ENCODE measurements around the gene C1orf56. TPM values are rescaled to one million over a fixed set of nuclear protein-coding genes. Genes with fewer than 3 reads are reported as not detected.

Gene C1orf56
- polyA plus RNA-seq, 2 of the 4 experiments (the other 2 are of a cell fraction): 2.9 to 6.6 TPM

- ATAC-seq (no peak), FAIRE-seq (no peak), DNase-seq (ENCODE audit: low read depth in 1 of 2, low spot score in 1 of 2) (no peak)
- Histone ChIP-seq H3K9me3 (no peaks in the 10 kb centered on the region), H3K4me1 (peaks cover 37% of the 10 kb centered on the region), H3K4me2 (no peak overlapping the region), H3K27ac (no peak overlapping the region), H3K4me3 (no peak overlapping the region)
- ChIA-PET POLR2A (no interaction called here), CTCF (interaction anchor here (1.0 to 1.7 kb wide), 5 partner anchors 10 to 92 kb away, joined by 3 to 4 read pairs (median 3); partner anchors contain the start of gene C1orf56)
- TF ChIP-seq CBX2 (IDR thresholded peaks at IDR 0.05; ENCODE audit: borderline replicate concordance, low read depth) (no peak), NFE2L2 (conservative IDR thresholded peaks at IDR 0.05; ENCODE audit: low read length) (no peak), CBX8 (IDR thresholded peaks at IDR 0.05) (no peak), EHF (CRISPR knock-in tag; IDR thresholded peaks at IDR 0.05) (no peak), TFCP2L1 (CRISPR knock-in tag; IDR thresholded peaks at IDR 0.05) (no peak), FOXS1 (CRISPR knock-in tag; IDR thresholded peaks at IDR 0.05) (no peak)
- TF ChIP-seq, protein P1, sequence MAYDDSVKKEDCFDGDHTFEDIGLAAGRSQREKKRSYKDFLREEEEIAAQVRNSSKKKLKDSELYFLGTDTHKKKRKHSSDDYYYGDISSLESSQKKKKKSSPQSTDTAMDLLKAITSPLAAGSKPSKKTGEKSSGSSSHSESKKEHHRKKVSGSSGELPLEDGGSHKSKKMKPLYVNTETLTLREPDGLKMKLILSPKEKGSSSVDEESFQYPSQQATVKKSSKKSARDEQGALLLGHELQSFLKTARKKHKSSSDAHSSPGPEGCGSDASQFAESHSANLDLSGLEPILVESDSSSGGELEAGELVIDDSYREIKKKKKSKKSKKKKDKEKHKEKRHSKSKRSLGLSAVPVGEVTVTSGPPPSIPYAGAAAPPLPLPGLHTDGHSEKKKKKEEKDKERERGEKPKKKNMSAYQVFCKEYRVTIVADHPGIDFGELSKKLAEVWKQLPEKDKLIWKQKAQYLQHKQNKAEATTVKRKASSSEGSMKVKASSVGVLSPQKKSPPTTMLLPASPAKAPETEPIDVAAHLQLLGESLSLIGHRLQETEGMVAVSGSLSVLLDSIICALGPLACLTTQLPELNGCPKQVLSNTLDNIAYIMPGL (CRISPR knock-in tag; IDR thresholded peaks at IDR 0.05; ENCODE audit: borderline replicate concordance): no peak
- WGBS (ENCODE audit: missing lambda C conversion rate): 91% methylated on average over 4 of the region's 4 CpGs
Observed at GRCh38 chr1:151067185-151067584, 19.6 kb downstream of the C1orf56 start.

DNA sequence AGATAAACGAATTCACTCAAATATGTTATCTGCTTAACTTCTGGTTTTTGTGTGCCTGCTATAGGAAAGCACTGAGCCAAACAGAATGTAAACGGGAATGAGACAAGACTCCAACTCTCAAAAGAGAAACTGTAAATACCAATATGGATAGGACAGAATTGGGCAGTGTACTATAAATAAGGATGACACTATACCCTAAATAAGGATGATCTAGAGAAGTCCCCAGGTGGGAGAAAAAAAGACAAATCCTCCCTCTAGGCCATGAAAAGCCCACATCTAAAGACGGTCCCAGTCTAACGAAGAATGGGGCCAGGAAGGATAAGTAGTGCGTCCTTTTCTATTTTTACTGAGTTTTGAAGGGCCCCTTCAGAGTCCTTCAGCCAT lies 21.5 kb downstream of the C1orf56 start:
- DNase-seq (ENCODE audit: low read depth in 1 of 2, low spot score in 1 of 2) (no peak), FAIRE-seq (no peak), ATAC-seq (no peak)
- ChIA-PET POLR2A (no interaction called here), CTCF (interaction anchor here (1.2 kb wide), 1 partner anchor 10 kb away, joined by 5 read pairs; the partner anchor contains the start of gene CDC42SE1)
- Histone ChIP-seq H3K4me1 (peaks cover 25% of the 10 kb centered on the region), H3K9me3 (no peaks in the 10 kb centered on the region), H3K4me2 (peak overlapping the region; percentile 84), H3K27ac (peak overlapping the region; percentile 94 to 99; a peak in 4 of 6 replicates), H3K4me3 (no peak overlapping the region)
- TF ChIP-seq ZNF302 (CRISPR knock-in tag; IDR thresholded peaks at IDR 0.05): no peak
- TF ChIP-seq GATA3 (IDR thresholded peaks at IDR 0.05; ENCODE audit: borderline replicate concordance): no peak
- no peak for TF ChIP-seq RAD21 (conservative IDR thresholded peaks at IDR 0.05 in 1 of 2, IDR thresholded peaks at IDR 0.05 in 1 of 2)
- no peak for TF ChIP-seq ZSCAN20 (CRISPR knock-in tag; IDR thresholded peaks at IDR 0.05)
- TF ChIP-seq PBX3 (IDR thresholded peaks at IDR 0.05): no peak
- TF ChIP-seq, protein P2, sequence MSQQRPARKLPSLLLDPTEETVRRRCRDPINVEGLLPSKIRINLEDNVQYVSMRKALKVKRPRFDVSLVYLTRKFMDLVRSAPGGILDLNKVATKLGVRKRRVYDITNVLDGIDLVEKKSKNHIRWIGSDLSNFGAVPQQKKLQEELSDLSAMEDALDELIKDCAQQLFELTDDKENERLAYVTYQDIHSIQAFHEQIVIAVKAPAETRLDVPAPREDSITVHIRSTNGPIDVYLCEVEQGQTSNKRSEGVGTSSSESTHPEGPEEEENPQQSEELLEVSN (IDR thresholded peaks at IDR 0.05; ENCODE audit: borderline replicate concordance, low read depth): no peak
- TF ChIP-seq, protein P3, sequence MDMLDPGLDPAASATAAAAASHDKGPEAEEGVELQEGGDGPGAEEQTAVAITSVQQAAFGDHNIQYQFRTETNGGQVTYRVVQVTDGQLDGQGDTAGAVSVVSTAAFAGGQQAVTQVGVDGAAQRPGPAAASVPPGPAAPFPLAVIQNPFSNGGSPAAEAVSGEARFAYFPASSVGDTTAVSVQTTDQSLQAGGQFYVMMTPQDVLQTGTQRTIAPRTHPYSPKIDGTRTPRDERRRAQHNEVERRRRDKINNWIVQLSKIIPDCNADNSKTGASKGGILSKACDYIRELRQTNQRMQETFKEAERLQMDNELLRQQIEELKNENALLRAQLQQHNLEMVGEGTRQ (IDR thresholded peaks at IDR 0.05): no peak
- no peak for TF ChIP-seq NPAS2 (CRISPR knock-in tag; IDR thresholded peaks at IDR 0.05; ENCODE audit: borderline replicate concordance)
- no peak for TF ChIP-seq TP53 (CRISPR knock-in tag; IDR thresholded peaks at IDR 0.05)
- no peak for TF ChIP-seq KDM1A (IDR thresholded peaks at IDR 0.05; ENCODE audit: low read depth)
- TF ChIP-seq CEBPB (IDR thresholded peaks at IDR 0.05): no peak
- TF ChIP-seq FOSL2 (IDR thresholded peaks at IDR 0.05): no peak
- no peak for TF ChIP-seq FOSL2 (CRISPR knock-in tag; IDR thresholded peaks at IDR 0.05)
- TF ChIP-seq CBX8 (IDR thresholded peaks at IDR 0.05): no peak
- TF ChIP-seq HOXB5 (CRISPR knock-in tag; IDR thresholded peaks at IDR 0.05): no peak
- no peak for TF ChIP-seq EHMT2 (IDR thresholded peaks at IDR 0.05; ENCODE audit: low read depth)
- TF ChIP-seq HOXA7 (CRISPR knock-in tag; IDR thresholded peaks at IDR 0.05): no peak
- TF ChIP-seq ZC3H11A (IDR thresholded peaks at IDR 0.05): no peak
- no peak for TF ChIP-seq PHF8 (IDR thresholded peaks at IDR 0.05; ENCODE audit: borderline replicate concordance, low read depth)
- TF ChIP-seq FOSB (CRISPR knock-in tag; IDR thresholded peaks at IDR 0.05): no peak
- TF ChIP-seq HES2 (IDR thresholded peaks at IDR 0.05): no peak
- 83% methylated on average over 5 of the region's 5 CpGs for WGBS (ENCODE audit: missing lambda C conversion rate)
